Activated T-helper 9 cell treated with anti-CD3 and anti-CD28 coated beads, Interleukin-2, amount 50 U/mL, for 16 hours (primary cell): Measurements from ENCODE around the gene CALHM3.
A peak's percentile ranks its signal among the peaks of the same experiment; 100 is the strongest.

Experiments
- DNase-seq: peaks from one replicate; pipeline ENCODE4 v3.0.0-alpha.2; 2020; ENCODE audit warnings: low read depth

The CALHM3 gene

GRCh38 chr10:103474077-103474476, 5.0 kb downstream of the CALHM3 start:
- DNase-seq, result no peak

GRCh38 chr10:103473261-103473671, 5.8 kb downstream of the CALHM3 start:
- DNase-seq, result no peak

DNA sequence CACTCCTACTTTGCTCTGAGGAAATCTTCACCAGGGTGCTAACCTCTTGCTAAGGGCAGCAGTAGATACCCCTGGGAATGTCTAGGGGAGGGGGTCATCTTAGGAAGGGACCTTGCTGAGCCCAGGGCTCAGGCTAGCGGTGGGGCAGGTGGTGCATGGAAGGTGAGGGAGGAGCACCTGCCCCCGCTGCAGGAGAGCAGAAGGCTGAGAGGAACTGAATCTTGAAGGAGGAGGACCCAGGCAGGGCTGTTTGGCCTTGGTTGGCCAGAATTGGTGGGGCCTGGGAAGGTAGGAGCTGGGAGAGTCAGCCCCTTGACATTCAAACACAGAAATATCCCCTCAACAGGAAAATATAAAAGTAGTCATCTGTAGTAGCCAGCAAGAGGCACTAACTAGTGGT, 7.0 kb downstream of the CALHM3 start:
- no peak for DNase-seq

- peak; percentile 55 for DNase-seq
Observed at GRCh38 chr10:103470761-103471653, 8.0 kb downstream of the CALHM3 start.

DNA sequence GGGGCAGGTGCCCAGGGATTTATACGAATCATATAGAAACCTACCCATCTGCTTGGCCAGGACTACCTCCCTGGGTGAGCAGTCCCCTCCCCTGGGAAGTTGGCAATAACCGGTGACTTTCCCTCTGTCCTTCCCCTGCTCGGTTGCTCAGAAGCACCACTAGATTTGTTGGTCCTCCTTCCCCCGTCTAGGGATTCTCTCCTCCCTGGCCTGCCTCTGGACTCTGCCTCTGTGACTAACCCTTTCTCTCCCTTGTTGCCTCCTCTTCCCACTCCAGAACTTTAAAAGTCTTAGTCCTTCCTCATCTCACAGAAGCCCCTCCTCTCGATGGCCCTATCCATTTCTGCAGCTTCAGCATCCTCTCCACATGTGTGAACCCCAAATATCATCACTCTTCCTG, 9.8 kb downstream of the CALHM3 start:
- DNase-seq, result no peak

- no peak for DNase-seq
Observed at GRCh38 chr10:103467406-103467805, 11.6 kb downstream of the CALHM3 start.

DNA sequence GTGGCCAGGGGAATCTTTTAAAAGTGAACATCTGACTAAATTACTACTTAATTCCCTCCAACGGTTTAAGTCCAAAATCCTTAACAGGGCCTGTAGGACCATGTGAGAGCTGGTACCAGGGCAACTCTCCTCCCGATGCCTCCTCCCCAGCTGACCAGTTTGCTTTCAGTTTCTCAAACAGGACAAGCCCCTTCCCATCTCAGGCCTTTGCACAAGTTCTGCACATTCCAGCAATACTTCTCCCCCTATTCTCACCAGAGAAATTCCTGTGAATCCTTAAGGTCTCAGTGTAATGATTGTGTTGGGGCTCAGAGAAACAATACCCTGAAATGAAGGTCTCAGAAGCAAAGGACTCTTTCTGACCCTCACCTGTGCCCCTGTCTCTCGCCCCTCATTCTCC, 12.3 kb downstream of the CALHM3 start:
- DNase-seq, result no peak

DNA sequence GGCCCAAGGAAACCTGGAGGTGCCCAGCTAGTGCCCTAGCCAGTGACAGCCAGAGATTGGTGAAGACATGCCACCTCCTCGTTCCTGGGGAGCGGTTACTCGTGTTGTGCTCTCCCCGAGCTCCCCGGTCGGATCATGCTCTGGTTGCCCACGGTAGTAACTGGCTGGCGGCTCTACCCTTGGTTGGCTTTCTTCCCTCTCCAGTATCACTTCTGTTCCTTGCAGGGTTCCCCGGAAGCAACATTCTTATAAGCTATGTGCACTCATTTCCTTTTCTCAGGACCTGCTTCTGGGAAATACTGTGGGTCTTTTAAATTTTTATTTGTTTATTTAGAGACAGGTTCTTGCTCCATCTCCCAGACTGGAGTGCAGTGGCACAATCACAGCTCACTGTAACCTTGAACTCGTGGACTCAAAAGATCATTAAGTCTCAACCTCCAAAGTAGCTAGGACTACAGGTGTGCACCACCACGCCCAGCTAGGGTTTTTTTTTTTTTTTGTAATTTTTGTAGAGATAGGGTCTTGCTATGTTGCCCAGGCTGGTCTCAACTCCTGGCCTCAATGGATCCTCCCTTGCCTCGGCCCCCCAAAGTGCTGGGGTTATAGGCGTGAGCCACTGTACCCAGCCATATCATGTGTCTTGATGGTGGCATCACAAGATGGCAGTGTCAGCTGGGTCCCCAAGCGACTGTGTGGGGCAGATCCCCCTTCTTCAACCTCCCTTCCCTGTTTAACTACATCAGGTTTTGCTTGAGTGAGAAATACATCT, 13.4 kb downstream of the CALHM3 start:
- DNase-seq, result no peak

GRCh38 chr10:103463499-103463898, 15.5 kb downstream of the CALHM3 start:
- no peak for DNase-seq

DNA sequence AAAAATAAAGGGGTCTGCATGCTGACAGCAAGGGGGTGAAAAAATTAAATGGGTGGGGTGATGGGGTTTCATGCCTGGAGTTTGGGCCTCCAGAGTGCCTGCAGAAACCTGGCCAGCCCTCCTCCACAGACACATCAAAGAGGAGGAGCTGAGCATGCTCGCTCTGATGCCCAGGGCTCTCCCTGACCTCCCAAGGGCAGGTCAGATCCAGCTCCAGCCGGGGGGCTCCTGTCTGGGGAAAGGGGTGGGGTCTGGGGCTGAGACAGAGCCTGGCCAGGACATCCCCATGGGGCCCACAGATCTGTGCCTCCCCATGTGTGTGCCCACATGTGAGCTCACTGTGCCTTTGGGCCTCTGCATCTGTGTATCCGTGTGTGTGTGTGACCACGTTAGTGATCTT, 19.4 kb downstream of the CALHM3 start:
- DNase-seq, result no peak

DNA sequence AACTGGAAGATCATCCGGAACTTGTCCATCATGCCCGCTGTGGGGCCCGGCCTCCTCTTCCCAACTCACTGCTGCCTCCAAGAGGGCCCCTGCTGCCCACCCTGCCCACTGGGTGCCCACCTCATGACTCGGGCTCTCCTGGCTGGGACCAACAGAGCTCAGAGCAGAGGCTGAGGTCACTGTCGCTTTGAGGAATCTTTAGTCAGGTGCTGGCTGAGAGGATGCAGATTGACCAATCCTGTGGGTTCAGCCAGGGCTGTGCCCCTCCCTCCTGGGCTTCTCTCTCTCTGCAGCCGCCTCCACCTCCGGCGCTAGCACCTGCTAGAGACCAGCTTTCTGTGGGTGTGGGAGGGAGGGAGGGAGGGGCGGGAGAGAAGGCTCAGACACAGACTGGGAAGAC, 20.3 kb downstream of the CALHM3 start, which contains the start of gene CALHM1:
TSS of gene CALHM1 (minus strand) at position 181 of the 400 bp plus-strand sequence. CDS start at position 32, 149 bp downstream.
- no peak for DNase-seq

DNA sequence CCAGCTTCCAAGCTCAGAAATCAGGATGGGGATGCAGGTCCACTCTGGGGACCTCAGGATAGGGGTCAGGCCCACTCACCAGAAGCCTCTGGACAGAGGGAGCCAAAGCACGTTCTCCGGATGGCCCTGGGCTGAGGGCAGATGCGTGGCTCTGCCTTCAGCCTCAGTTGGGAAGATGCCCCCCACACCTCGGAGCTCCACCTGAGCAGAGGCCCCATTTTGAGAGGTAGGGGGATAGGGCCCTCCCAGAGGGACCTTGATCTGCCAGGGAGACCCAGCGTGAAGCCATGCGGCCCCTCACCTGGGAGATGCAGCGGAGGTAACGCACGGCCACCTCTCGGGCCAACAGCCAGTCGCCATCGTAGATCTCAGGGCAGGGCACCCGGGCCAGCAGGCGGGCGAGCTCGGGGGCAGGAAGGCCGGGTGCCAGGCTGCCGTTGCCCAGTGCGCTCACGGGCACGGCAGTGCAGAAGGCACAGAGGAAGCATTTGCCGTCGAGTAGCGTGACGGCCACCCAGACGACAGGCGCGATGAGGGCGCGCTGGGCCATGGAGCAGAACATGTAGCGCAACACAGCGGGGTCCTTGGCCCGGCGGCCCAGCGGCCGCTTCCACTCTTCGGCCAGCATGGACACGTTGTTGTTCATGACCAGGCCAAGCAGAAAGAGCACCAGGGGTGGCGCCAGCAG, 21.0 kb downstream of the CALHM3 start:
- no peak for DNase-seq

- no peak for DNase-seq
Observed at GRCh38 chr10:103457176-103457712, 21.8 kb downstream of the CALHM3 start.

DNA sequence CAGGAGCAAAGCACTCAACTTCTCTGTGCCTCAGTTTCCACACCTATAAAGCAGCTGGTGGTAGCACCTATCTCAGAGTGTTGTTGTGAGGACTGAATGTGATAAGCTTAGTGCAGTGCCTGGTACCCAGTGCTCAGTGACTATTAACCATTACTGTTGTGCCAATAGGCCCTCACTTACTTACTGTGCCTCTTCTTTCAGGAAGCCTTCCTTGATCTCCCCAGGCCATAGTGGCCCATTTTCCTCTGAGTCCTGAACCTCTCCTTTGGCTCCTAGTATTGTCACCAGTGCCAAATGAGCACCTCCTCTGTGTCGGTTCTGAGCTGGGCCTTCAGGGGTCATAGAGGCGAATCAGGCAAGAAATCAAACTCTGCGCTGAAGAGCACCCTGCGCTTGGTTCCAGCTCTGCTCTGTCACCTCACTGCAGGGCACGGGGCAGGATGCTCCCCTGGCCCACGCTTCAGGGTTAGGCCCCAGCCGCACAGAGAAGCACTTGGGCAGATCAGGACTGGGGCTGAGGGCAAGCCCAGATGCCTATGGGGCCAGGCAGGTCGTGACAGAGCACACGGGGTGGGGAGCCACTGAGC, 22.9 kb downstream of the CALHM3 start:
- no peak for DNase-seq

- DNase-seq, result no peak
Observed at GRCh38 chr10:103455235-103455634, 23.8 kb downstream of the CALHM3 start.

DNA sequence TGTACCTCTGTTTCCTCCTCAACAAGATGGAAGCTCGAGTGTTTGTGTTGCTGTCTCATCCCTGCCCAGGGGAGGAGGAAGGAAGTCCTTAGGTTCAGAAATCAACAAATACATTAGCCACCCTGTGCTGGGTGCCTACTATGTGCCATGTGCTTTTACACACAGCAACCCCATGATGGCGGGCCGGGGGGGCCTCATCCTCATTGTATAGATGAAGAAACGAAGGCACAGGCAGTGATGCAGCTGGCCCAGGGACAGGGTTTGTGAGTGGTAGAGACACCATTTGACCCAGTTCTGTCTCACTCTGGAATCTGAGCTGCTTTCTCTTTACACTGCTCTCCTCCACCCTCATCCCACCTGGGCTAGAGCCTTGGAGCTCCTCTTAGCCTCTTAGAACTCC, 25.0 kb downstream of the CALHM3 start:
- no peak for DNase-seq

DNA sequence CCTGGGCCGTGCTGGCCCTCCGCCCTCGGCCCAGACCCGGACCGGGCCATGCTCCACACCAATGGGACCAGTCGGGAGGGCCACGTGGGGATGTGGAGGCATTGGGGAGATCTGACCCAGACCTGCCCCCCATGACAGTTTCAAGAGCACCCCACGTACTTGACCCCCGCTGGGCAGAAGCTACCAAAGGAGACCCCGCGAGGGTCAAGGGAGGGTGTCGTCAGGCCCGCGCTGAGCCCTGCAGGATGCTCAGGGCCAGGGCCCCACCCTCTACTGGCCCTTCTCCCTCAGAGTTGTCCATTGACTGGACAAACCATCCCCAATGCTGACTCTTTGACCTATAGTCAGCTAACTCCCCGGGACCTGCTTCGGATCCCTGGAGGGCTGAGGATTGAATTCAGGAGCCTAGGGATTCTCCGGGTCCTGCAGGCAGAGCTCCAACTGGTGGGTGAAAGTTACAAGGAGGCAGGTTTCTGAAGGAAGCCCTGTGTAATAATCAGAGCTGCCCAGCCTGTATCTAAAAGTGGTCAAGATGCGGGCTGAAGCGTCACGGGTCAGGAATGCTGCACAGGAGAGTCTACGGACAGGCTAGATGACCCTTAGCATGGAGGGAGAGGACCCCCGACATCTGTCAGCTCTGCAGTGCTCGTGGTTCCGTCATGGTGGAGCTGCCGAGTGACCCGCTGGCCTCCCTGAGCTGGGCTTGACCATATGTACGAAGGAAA, 26.4 kb downstream of the CALHM3 start:
- no peak for DNase-seq

DNA sequence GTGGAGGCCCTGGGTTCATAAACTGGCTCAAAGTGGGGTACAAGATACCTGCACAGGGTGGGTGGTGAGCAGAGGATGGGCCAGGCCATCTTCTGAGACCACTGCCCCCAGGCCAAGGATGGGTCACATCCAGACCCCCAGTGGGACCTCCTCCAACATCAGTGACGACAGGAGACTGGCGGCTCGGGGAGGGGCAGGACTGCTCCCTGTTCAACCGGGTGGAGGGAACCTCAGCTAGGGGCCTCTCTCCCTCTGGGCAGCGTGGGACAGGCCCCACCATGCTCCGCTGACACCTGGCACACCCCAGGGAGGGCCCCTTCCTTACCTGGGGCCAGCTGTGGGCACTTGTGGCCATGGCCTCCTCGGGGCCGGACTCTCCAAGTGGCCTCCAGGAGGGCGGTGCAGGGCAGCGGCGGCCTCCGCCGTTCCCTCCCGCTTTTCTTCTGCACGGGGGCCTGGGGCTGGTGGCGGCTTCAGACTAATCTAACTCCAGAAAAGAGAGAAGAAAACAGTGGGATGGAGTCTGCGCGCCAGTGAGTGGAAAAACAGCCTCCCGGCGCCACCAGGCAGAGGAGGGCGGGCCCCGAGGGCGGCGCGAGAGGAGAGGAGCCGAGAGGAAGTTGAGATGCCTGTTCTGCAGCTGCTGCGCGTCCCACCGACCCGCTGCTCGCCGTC, 27.1 kb downstream of the CALHM3 start, which contains the start of gene CALHM2:
TSS of gene CALHM2 (minus strand) at position 540 of the 675 bp plus-strand sequence. CDS start 2,429 bp downstream, outside the sequence.
- peak; percentile 40 for DNase-seq

DNA sequence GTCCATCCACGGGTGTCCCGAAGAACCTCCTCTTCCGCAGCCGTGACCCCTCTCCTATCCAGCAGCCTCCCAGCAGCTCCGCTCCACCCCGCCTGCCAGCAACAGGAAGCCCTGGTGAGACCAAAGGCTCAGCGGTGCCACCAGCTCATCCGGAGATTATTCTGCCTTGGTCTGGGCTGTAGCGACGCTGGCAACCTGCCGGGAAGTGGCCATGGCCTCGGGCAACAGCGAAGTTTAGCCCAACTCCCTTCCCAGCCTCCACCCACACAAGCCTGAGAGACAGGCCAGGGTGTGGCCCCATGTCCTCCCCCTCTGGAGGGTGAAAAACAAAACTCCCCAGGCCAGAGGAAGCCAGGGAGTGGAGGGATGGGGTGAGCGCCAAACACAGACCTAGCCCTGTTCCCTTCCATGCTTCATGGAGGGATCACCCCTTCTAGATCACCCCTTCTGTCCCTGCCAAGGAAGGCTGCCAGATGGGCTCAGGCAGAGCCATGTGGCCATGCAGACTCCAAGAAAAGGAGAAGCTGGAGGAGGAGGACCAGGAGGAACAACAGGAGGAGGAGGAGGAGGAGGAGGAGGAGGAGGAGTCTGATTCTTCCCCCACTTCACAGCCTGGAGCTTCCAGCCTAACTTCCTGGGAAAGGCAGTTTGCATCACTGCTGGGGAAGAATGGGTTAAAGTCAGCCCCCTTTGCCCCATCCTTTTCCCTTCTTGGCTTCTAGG, 27.8 kb downstream of the CALHM3 start:
- DNase-seq, result peak; percentile 20

- no peak for DNase-seq
Observed at GRCh38 chr10:103450201-103450695, 28.8 kb downstream of the CALHM3 start.
